ENCODE results near the gene HPSE2.
"Not testable (repeated sequence)": the region's sequence is repeated elsewhere in the genome, so short reads cannot be mapped to it uniquely, and the experiment has no call there.

HPSE2 gene

GRCh38 chr10:98568551-98568950 lies 667.1 kb downstream of the HPSE2 start:
- TF ChIP-seq CTCF (IDR thresholded peaks at IDR 0.05; ENCODE audit: low read depth, low read length) = no peak
- no peak for DNase-seq (ENCODE audit: extremely low read depth, low read depth)

GRCh38 chr10:98567391-98568133 lies 668.1 kb downstream of the HPSE2 start:
- DNase-seq (ENCODE audit: extremely low read depth, low read depth) = no peak
- no peak for TF ChIP-seq CTCF (IDR thresholded peaks at IDR 0.05; ENCODE audit: low read depth, low read length)

- DNase-seq (ENCODE audit: extremely low read depth, low read depth) = no peak
- no peak for TF ChIP-seq CTCF (IDR thresholded peaks at IDR 0.05; ENCODE audit: low read depth, low read length)
Measured at GRCh38 chr10:98563811-98564210, 671.8 kb downstream of the HPSE2 start.

- no peak for TF ChIP-seq CTCF (IDR thresholded peaks at IDR 0.05; ENCODE audit: low read depth, low read length)
- DNase-seq (ENCODE audit: extremely low read depth, low read depth) = no peak
Measured at GRCh38 chr10:98560565-98560964, 675.1 kb downstream of the HPSE2 start.

- DNase-seq (ENCODE audit: extremely low read depth, low read depth) = no peak
- TF ChIP-seq CTCF (IDR thresholded peaks at IDR 0.05; ENCODE audit: low read depth, low read length) = no peak
Measured at GRCh38 chr10:98556061-98556460, 679.6 kb downstream of the HPSE2 start.

GRCh38 chr10:98555021-98555619 lies 680.5 kb downstream of the HPSE2 start:
- no peak for TF ChIP-seq CTCF (IDR thresholded peaks at IDR 0.05; ENCODE audit: low read depth, low read length)
- DNase-seq (ENCODE audit: extremely low read depth, low read depth) = no peak

- not testable (repeated sequence) for DNase-seq (ENCODE audit: extremely low read depth, low read depth)
Measured at GRCh38 chr10:98541561-98541960, 694.1 kb downstream of the HPSE2 start.

GRCh38 chr10:98539578-98539977 lies 696.1 kb downstream of the HPSE2 start:
- no peak for TF ChIP-seq CTCF (IDR thresholded peaks at IDR 0.05; ENCODE audit: low read depth, low read length)
- DNase-seq (ENCODE audit: extremely low read depth, low read depth) = no peak
